Common myeloid progenitor, CD34-positive (primary cell): ENCODE measurements around the gene RALGPS2.

Experiments
- CTCF ChIA-PET: fragments of 350-600 bp; sonication (Branson Sonifier 250); formaldehyde crosslinking; loops from one replicate; lab custom pipeline; 2021; ENCODE audit warnings: antibody characterized with exemption; lab: Charles Lee
- POLR2A ChIA-PET: fragments of 350-600 bp; sonication (Branson Sonifier 250); formaldehyde crosslinking; loops from one replicate; lab custom pipeline; 2021; ENCODE audit warnings: antibody characterized with exemption; lab: Charles Lee
- DNase-seq, 3 donors: peaks; one replicate each; pipeline versions ENCODE4 v3.0.0 to v3.0.0-alpha.2; 2013
- H3K27ac ChIP-seq, 2 experiments: 1 replicate in 1 of 2; 2 replicates in 1 of 2; pipeline ENCODE4 v1.7.0; 2013; ENCODE audit warnings: inconsistent platforms in 2 of 2, low read length in 2 of 2, mild to moderate bottlenecking in 2 of 2, low read depth in 1 of 2, moderate library complexity in 1 of 2; ENCODE audit not compliant: severe bottlenecking in 2 of 2, insufficient read depth in 1 of 2, poor library complexity in 1 of 2
- H3K27me3 ChIP-seq, 5 experiments: replicated peaks in 2 of 5; 1 replicate in 3 of 5; 2 replicates in 2 of 5; pipeline versions ENCODE4 v1.6.1 to v1.7.0; 2013; ENCODE audit warnings: low read length in 4 of 5, mild to moderate bottlenecking in 2 of 5, moderate library complexity in 2 of 5, inconsistent platforms in 1 of 5; ENCODE audit not compliant: insufficient read depth in 5 of 5, control insufficient read depth in 4 of 5
- H3K36me3 ChIP-seq, 4 experiments: 1 replicate in 2 of 4; 2 replicates in 2 of 4; pipeline versions ENCODE4 v1.6.1 to v1.7.0; 2013; ENCODE audit warnings: low read length in 3 of 4, control low read depth in 1 of 4, mild to moderate bottlenecking in 1 of 4; ENCODE audit not compliant: control insufficient read depth in 4 of 4, insufficient read depth in 4 of 4
- H3K4me1 ChIP-seq, 4 experiments: 1 replicate in 3 of 4; 2 replicates in 1 of 4; pipeline versions ENCODE4 v1.6.1 to v1.7.1; 2013; ENCODE audit warnings: low read length in 3 of 4, mild to moderate bottlenecking in 3 of 4, control low read depth in 1 of 4, inconsistent platforms in 1 of 4, moderate library complexity in 1 of 4; ENCODE audit not compliant: control insufficient read depth in 4 of 4, insufficient read depth in 4 of 4; ENCODE audit errors: control extremely low read depth in 1 of 4
- H3K4me3 ChIP-seq, 7 experiments: 1 replicate in 4 of 7; 2 replicates in 3 of 7; pipeline versions ENCODE4 v1.5.1 to v1.7.0; 2013; ENCODE audit warnings: mild to moderate bottlenecking in 7 of 7, low read length in 6 of 7, moderate library complexity in 6 of 7, inconsistent platforms in 2 of 7, low read depth in 2 of 7, control low read depth in 1 of 7; ENCODE audit not compliant: insufficient read depth in 4 of 7, control insufficient read depth in 1 of 7; ENCODE audit errors: extremely low read depth in 1 of 7
- H3K9me3 ChIP-seq, 5 experiments: 1 replicate in 4 of 5; 2 replicates in 1 of 5; pipeline versions ENCODE4 v1.6.1 to v1.7.1; 2013; ENCODE audit warnings: low read length in 4 of 5, mild to moderate bottlenecking in 2 of 5, inconsistent platforms in 1 of 5, low read depth in 1 of 5, moderate library complexity in 1 of 5; ENCODE audit not compliant: control insufficient read depth in 4 of 5, insufficient read depth in 2 of 5; ENCODE audit errors: control extremely low read depth in 1 of 5
- WGBS: methylation state at CpG from one replicate; pipeline ENCODE4 v1.1.5; 2013; ENCODE audit not compliant: insufficient coverage; 5-methylcytosine and 5-hydroxymethylcytosine counted together

RALGPS2 gene

DNA sequence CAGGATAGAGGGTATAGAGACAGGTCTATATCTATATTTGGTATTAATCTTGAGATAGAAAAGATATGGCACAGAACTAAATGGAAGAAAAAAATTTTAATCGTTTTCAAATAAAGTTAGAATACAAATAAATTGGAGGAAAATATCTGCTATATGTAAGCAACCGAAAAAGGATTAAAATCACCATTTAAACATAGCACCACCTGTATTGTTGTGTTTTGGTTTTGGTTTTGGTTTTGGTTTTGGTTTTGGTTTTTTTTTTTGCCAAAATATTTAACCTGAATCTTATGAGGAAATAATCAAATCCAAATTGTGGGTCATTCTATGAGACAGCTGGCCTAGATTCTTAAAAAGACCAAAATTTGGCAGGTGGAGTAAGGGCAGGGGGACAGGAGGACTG lies 174.4 kb downstream of the RALGPS2 start:
- H3K27me3 ChIP-seq = no peaks in the 10 kb centered on the region
- H3K4me3 ChIP-seq = no peak overlapping the region
- no peaks in the 10 kb centered on the region for H3K9me3 ChIP-seq
- peaks cover under 1 to 29% (median 7%) of the 10 kb centered on the region in 4 experiments for H3K36me3 ChIP-seq
- ChIA-PET POLR2A (no interaction called here), CTCF (no interaction called here)
- no CpG with 5 or more reads among the region's 2 CpGs for WGBS
- no peak overlapping the region for H3K27ac ChIP-seq
- DNase-seq = peak in 2 of 3 donors; percentile 9 to 12
- H3K4me1 ChIP-seq = no peaks in the 10 kb centered on the region

DNA sequence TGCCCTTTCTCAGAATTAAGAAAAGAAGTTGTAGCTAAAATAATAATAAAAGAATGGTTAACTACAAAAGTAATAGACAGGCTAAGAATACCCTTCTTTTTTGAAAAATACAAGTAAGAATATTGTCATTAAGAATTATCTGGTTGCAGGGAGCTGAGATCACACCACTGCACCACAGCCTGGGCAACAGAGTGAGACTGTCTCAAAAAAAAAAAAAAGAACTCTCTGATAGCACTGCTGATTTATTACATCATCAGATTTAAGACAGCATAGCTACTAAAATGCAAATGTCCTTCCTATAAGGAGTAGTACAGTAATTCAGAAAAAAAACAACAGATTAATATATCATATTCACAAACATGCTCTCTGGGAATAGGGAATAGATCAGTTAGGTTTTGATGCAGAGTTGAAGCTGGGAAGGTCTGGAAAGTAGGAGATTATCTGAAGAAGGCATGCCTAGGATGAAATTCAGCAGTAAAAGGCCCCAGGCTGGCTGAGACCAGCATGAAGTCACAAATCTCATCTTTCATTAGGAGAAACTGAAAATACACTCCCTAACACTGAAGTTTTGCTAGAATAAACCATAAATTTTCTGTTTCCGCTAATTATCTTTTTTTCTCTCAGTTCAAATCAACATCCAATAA lies 176.6 kb downstream of the RALGPS2 start:
- WGBS = no CpG with 5 or more reads among the region's 1 CpG
- POLR2A ChIA-PET = no interaction called here
- no peak for DNase-seq
- CTCF ChIA-PET = interaction anchor here (0.8 kb wide), 1 partner anchor 24 kb away, joined by 3 read pairs; no protein-coding TSS in a partner anchor
- Histone ChIP-seq H3K27me3 (no peaks in the 10 kb centered on the region), H3K9me3 (no peaks in the 10 kb centered on the region), H3K27ac (no peak overlapping the region), H3K4me1 (no peaks in the 10 kb centered on the region), H3K36me3 (peaks cover 0 to 19% (median 6%) of the 10 kb centered on the region in 4 experiments), H3K4me3 (no peak overlapping the region)

DNA sequence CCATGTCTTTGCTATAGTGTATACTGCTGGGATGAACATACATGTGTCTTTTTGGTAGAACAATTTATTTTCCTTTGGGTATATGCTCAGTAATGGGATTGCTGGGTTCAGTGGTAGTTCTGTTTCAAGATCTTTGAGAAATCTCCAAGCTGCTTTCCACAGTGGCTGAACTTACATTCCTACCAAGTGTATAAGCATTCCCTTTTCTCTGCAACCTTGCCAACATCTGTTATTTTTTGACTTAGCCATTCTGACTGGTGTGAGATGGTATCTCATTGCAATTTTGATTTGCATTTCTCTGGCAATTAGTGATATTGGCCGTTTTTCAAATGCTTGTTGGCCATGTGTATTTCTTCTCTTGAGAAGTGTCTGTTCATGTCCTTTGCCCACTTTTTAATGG lies 183.3 kb downstream of the RALGPS2 start:
- Histone ChIP-seq H3K36me3 (peaks cover 0 to 31% (median 7%) of the 10 kb centered on the region in 4 experiments), H3K9me3 (peaks cover 0 to 3% (median 1%) of the 10 kb centered on the region in 5 experiments), H3K27me3 (no peaks in the 10 kb centered on the region), H3K4me3 (no peak overlapping the region), H3K27ac (no peak overlapping the region), H3K4me1 (no peaks in the 10 kb centered on the region)
- ChIA-PET CTCF (no interaction called here), POLR2A (no interaction called here)
- DNase-seq = no peak
- no CpG with 5 or more reads among the region's 1 CpG for WGBS

DNA sequence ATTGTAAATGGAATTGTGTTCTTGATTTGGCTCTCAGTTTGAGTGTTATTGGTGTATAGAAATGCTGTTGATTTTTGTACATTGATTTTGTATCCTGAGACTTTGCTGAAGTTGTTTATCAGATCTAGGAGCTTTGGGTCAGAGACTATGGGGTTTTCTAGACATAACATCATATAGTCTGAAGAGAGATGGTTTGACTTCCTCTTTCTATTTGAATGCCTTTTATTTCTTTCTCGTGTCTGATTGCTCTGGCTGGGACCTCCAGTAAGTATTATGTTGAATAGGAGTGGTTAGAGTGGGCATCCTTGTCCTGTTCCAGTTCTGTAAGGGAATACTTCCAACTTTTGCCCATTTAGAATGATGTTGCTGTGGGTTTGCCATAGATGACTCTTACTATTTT lies 185.0 kb downstream of the RALGPS2 start:
- H3K4me1 ChIP-seq = no peaks in the 10 kb centered on the region
- no peaks in the 10 kb centered on the region for H3K27me3 ChIP-seq
- no peak for DNase-seq
- H3K36me3 ChIP-seq = peaks cover 0 to 32% (median 5%) of the 10 kb centered on the region in 4 experiments
- CTCF ChIA-PET = no interaction called here
- WGBS = no CpG with 5 or more reads among the region's 1 CpG
- H3K4me3 ChIP-seq = no peak overlapping the region
- no peak overlapping the region for H3K27ac ChIP-seq
- POLR2A ChIA-PET = no interaction called here
- H3K9me3 ChIP-seq = peaks cover 0 to 3% (median 1%) of the 10 kb centered on the region in 5 experiments

DNA sequence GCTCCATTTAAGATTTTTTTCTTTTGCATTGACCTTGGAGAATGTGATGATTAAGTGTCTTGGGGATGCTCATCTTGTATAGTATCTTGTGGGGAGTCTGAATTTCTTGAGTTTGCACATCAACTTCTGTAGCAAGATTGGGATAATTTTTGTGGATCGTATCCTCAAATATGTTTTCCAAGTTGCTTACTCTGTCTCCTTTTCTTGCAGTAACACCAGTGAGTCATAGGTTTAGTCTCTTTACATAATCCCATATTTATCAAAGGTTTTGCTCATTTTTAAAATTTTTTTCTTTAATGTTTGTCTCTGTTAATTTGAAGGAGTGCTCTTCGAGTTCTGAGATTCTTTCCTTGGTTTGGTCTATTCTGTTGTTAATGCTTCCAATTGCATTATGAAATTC lies 187.6 kb downstream of the RALGPS2 start:
- 100% methylated on average over 1 of the region's 2 CpGs for WGBS

DNA sequence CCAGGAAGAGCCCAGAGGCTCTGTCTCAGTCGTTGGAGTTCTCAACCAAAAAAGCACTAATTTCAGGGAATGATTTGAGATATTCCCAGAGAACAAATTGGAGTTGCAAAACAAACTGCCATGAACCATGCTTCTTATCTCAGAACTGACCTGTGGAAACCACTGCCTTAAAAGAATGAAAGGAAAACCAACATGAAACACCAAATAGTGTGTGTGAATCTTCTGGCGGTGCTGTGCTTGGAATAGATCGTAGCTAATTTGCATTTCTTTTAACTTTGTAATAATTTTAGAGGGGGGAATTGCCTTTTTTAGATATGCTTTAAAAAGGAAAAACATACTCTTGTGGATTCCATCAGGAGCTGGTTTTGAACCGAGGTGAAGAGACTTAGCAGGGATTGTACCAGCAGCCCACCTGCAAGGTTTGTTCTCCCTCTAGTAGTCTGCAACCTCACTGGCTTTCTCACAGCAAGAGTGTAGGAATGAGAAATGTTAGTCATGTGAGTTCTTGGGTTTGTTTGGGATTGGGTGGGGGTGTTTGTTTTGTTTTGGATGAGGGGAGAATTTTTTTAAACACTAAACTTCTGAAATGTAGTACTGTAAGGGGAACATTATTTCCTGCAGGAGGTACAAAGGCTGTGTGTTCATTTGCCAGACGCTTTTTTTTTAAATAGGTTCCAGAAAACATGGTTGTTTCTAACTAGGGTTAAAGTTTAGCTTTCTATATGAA lies 191.6 kb downstream of the RALGPS2 start:
- no peak for DNase-seq
- CTCF ChIA-PET = no interaction called here
- POLR2A ChIA-PET = no interaction called here
- WGBS = 67% methylated on average over 2 of the region's 5 CpGs
- Histone ChIP-seq H3K4me3 (no peak overlapping the region), H3K9me3 (no peaks in the 10 kb centered on the region), H3K27ac (no peak overlapping the region), H3K36me3 (peaks cover 2 to 8% (median 5%) of the 10 kb centered on the region in 4 experiments), H3K4me1 (no peaks in the 10 kb centered on the region), H3K27me3 (no peaks in the 10 kb centered on the region)

More for the DNA sequence above, 187.6 kb downstream of the RALGPS2 start:
- Histone ChIP-seq H3K27ac (no peak overlapping the region), H3K27me3 (no peaks in the 10 kb centered on the region), H3K4me3 (no peak overlapping the region), H3K4me1 (no peaks in the 10 kb centered on the region), H3K36me3 (peaks cover 3 to 23% (median 8%) of the 10 kb centered on the region in 4 experiments), H3K9me3 (peaks cover 0 to 3% (median 1%) of the 10 kb centered on the region in 5 experiments)
- CTCF ChIA-PET = no interaction called here
- POLR2A ChIA-PET = no interaction called here
- no peak for DNase-seq

DNA sequence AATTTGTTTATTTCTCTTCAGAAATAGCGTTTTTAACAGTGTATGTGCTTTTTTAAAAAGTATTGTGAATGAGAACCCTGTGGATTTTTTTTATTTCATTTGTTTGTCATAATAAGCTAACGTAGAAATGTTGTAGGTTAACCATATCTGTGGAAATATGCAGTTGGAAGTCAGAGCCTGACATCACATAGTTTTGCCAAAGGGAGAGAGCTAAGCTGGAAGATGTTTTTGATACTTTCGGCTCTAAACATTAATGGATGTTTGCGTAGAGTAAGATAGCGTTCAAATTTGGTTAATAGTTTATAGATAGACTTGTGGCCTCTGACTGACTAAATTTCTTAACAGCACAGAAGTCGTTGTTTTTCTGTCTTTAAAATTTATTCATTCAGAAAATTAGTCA lies 193.3 kb downstream of the RALGPS2 start:
- CTCF ChIA-PET = no interaction called here
- WGBS = 95% methylated on average over 2 of the region's 6 CpGs
- POLR2A ChIA-PET = no interaction called here
- no peaks in the 10 kb centered on the region for H3K27me3 ChIP-seq
- no peaks in the 10 kb centered on the region for H3K9me3 ChIP-seq
- DNase-seq = no peak
- peaks cover 2 to 8% (median 6%) of the 10 kb centered on the region in 4 experiments for H3K36me3 ChIP-seq
- no peaks in the 10 kb centered on the region for H3K4me1 ChIP-seq
- no peak overlapping the region for H3K4me3 ChIP-seq
- no peak overlapping the region for H3K27ac ChIP-seq
